Fibroblast of lung (primary cell): ENCODE measurements around the gene PUDP.

Experiments
- EZH2 ChIP-seq: IDR thresholded peaks from 2 replicates; pipeline ENCODE4 v1.5.1; 2012; ENCODE audit warnings: low read length, control low read depth, mild to moderate bottlenecking; ENCODE audit errors: missing control alignments
- TF ChIP-seq, protein P1 (sequence below), 2 donors: IDR thresholded peaks in 1 of 2; conservative IDR thresholded peaks in 1 of 2; 1 replicate in 1 of 2; 2 replicates in 1 of 2; pipeline ENCODE4 v1.5.1; 2011 to 2012; ENCODE audit warnings: low read length in 2 of 2, control low read depth in 1 of 2, inconsistent platforms in 1 of 2, low read depth in 1 of 2, mild to moderate bottlenecking in 1 of 2

DNA sequence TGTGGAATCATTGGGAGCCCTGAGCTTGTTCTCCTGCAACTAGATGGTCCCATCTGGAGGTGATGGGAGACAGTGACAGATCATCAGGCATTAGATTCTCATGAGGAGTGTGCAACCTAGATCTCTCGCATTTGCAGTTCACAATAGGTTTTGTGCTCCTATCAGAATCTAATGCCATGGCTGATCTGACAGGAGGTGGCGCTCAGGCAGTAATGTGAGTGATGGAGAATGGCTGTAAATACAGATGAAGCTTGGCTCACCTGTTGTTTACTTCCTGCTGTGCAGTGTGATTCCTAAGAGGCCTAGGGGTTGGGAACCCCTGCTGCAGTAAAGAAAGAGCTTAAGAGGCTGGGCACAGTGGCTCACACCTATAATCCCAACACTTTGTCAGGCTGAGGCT is 42.2 kb upstream of the PUDP start:
- TF ChIP-seq, protein P1, sequence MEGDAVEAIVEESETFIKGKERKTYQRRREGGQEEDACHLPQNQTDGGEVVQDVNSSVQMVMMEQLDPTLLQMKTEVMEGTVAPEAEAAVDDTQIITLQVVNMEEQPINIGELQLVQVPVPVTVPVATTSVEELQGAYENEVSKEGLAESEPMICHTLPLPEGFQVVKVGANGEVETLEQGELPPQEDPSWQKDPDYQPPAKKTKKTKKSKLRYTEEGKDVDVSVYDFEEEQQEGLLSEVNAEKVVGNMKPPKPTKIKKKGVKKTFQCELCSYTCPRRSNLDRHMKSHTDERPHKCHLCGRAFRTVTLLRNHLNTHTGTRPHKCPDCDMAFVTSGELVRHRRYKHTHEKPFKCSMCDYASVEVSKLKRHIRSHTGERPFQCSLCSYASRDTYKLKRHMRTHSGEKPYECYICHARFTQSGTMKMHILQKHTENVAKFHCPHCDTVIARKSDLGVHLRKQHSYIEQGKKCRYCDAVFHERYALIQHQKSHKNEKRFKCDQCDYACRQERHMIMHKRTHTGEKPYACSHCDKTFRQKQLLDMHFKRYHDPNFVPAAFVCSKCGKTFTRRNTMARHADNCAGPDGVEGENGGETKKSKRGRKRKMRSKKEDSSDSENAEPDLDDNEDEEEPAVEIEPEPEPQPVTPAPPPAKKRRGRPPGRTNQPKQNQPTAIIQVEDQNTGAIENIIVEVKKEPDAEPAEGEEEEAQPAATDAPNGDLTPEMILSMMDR (conservative IDR thresholded peaks at IDR 0.05 in 1 of 2, IDR thresholded peaks at IDR 0.05 in 1 of 2; ENCODE audit: low read depth in 1 of 2, low read length in 2 of 2) = no peak
- TF ChIP-seq EZH2 = no peak
